Measurements from ENCODE around the gene LARGE1. TPM values are rescaled to one million over a fixed set of nuclear protein-coding genes. Genes with fewer than 3 reads are reported as not detected.

Gene LARGE1
- total RNA-seq, 1 experiment from 2014 or later, result 1.0 TPM

DNA sequence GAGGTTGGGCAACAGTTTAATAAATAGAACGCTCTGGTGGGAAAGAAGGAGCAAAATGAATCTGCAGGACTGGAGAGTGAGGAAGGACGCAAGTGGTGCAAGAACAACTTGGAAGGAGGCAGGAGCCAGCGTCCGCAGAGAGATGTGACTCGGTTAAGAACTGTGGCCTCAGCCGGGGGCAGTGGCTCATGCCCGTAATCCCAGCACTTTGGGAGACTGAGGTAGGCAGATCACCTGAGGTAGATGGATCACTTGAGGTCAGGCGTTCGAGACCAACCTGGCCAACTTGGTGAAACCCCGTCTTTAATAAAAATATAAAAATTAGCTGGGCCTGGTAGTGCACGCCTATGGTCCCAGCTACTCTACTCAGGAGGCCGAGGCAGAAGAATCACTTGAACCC is 319.7 kb downstream of the LARGE1 start:
- no peak for DNase-seq (ENCODE audit: low read depth)

DNA sequence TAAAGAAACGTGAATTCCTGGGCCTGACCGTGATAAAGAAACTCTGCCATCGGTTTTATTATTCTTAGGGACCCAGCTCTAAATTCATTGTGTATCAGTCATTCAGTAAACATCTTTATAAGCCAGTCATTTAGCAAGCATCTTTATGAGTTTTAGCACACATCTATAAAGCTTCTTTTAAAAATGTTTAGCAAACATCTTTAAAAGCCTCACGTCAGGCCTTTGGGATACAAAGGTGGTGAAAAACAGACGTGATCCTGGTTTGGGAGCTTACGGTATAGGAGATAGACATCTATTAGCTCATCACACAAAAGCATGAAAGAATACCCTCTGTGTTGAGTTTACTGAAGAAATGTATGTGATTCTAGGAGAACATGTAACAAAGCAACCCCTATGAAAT is 320.2 kb downstream of the LARGE1 start:
- no peak for DNase-seq (ENCODE audit: low read depth)

DNA sequence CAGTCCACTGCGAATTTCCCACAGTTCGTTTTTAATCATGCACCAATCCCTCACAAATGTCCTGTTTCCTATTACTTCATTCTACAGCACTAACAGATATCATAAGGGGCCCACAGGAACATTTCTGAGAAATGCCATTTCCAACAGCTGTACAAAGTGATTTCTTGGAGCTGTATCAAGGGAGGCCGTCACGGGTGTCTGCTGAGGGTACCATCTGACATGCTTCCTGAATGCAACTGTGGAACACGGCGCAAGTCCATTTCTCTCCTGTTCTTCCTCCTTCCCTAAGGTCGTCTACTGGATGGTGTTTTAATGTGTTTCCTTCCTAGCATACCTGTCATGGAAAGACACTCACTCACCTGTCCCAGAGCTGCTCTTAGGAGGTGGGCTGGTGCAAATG is 320.7 kb downstream of the LARGE1 start:
- no peak for DNase-seq (ENCODE audit: low read depth)

DNA sequence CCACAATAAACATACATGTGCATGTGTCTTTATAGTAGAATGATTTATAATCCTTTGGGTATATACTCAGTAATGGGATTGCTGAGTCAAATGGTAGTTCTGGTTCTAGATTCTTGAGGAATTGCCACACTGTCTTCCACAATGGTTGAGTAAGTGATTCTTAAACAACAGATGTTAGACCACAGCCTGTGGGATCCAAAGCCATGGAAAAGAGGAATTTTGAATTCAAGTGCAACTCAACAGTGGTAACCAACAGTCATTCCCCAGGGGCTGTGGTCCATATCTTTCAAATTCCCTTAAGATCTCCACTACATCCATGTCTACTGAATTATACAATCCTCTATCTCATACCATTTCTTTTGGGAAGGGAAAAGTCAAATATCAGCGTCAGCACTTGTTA is 321.5 kb downstream of the LARGE1 start:
- DNase-seq (ENCODE audit: low read depth), result no peak

DNA sequence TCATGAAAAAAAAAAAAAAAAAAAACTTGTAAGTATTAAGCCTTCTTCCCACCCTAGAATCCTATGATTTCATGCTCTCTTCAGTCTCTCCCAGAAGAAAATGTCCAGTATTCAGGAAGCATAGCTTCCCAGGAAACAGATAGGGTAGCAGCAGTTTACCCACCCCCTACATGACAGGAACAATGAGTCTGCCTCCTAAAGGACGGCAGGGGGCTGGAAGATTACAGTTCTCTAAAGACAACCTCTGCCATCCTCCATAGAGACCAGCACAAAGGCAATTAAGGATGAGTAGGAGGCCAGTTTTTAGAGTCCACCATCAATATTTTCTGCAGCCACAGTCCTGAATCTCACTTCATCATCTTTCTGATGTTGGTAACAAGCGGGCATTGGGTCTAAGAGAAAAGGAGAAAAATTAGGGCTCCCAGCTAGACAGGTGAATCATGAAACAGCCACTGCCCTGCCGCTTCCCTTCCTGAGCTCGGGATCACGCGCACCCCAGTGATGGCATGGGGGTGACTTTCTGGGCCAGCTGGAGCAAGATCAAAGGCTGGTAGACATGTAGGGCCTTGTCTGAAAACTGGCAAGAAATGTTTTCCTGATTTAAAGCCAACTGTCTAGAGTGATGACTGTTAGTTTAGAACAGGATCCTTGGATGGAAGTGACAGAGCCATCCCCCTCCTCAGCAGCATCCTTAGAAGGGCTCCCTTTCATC is 322.8 kb downstream of the LARGE1 start:
- no peak for DNase-seq (ENCODE audit: low read depth)

DNA sequence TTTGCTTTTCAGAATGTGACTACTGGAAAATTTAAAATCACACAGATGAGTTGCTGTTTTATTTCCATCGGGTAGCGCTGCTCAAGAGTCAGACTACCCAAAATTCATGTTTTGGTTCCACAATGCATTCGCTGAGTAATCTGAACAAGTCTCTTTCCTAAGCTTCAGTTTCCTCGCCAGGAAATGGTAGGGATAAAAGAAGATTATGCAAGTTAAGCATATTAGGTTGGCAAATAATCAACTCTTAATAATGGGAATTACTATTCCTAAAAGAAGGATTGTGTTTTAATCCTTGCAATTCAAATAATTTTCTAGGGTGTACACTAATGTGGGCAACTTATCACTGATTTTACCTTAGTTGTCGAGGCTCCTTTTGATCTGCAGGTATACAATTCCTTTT is 326.5 kb downstream of the LARGE1 start:
- DNase-seq (ENCODE audit: low read depth), result no peak

DNA sequence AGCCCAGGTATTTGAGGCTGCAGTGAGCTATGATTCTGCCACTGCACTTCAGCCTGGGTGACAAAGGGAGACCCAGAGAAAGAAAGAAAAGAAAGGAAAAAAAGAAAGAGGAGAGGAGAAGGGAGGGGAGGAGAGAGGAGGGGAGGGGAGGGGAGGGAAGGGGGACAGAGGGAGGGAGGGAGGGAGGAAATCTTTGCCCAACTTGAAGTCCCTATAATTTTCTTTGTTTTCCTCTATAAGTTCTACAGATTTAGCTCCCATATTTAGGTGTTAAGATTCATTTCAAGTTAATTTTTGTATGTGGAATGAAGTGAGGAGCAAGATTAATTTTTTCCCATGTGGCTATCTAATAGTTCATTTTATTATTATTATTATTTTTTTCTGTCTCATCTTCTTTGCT is 328.3 kb downstream of the LARGE1 start:
- DNase-seq (ENCODE audit: low read depth), result no peak

DNA sequence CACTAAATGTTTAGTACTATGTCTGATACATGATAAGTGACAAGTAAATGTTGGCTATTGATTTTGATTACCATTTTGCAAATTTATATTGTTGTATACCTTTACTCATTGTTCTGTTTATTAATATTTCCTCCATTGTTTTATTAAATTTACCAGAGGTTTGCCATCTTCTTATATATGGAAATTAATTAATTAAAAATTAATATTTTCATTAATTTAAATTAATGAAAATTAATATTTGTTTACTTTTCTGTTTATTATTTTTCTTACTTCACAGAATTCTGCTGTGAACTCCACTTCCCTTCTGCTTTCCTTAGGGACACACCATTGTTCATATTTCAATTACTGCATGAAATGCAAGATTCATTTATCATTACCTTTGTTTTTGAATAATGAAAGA is 331.0 kb downstream of the LARGE1 start:
- DNase-seq (ENCODE audit: low read depth), result no peak

DNA sequence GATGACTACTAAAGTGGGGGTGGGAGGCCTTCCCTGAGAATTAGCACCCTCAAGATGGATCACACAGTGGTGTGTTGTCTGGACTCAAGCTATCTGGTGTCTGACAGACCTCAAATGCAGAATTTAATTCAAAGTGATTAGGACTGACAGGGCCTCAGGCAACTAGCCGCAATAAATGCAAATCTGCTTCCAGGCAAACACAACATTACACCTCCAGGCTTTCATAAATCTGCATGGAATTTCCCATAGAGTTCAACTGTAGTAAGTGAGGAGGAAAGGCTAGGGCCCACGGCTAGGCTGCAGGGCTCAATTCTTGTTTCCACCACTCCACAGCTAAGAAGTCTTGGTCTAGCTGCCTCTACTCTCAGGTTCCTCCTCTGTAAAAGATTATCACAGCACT is 331.4 kb downstream of the LARGE1 start:
- DNase-seq (ENCODE audit: low read depth), result no peak

DNA sequence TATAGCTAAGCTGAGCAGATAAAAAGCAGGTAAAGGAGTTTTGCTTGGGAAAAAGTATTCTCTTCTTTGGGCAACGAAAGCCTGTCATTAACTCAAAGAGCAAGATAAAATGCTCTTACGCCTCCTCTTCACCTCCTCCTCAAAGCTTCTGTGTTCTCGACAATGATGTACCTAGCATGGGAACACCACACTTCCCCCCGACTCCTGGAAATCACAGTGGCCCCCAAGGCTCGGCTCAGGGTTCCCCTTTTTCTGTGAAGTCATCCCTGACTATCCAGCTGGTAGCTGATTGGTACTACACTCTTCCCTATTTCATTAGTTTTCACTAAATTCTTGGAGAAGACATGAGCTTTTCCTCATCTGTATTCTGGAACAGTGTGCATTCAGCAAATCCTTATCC is 336.1 kb downstream of the LARGE1 start:
- no peak for DNase-seq (ENCODE audit: low read depth)

DNA sequence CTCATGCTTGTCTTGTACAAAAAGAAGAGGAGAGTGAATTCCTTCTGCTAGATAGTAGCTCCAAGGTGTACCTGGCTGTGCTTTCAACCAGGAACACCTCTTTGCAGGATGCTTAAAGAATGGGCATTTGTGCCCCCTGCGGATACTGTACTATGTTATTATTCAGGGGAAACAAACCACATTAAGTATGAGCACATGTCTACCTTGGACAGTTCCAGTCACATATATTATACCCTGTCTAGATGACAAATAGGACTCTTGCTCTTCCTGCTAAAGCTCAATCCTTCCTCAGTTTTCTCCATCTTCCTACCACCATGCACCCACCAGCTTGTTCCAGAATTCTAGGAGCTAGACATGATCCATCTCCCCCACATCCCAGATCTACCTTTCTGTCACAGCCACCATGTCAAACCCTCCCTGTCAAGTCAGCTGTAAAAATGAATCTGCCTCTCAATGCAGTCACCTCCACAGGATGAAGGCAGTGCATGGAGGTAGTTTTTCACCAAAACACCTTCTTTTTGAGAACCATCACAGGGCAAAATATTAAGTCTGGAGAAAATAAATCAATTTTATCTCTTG is 337.4 kb downstream of the LARGE1 start:
- no peak for DNase-seq (ENCODE audit: low read depth)

DNA sequence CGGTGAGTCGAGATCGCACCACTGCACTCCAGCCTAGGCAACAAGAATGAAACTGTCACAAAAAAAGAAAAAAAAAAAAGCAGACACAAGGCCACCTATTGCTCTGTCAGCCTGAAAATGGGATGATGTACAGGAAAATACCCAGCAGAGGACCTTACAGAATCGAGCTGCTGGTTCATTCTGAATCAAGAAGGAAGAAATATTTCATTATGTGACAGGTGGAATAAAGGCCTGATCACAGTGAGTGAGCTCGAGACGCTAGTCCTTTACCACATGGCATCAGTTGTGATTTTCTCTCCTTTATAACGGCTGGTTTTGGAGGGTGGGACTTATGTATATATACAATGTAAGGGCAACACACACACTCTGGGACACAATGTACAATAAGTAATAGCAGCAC is 340.0 kb downstream of the LARGE1 start:
- DNase-seq (ENCODE audit: low read depth), result no peak

DNA sequence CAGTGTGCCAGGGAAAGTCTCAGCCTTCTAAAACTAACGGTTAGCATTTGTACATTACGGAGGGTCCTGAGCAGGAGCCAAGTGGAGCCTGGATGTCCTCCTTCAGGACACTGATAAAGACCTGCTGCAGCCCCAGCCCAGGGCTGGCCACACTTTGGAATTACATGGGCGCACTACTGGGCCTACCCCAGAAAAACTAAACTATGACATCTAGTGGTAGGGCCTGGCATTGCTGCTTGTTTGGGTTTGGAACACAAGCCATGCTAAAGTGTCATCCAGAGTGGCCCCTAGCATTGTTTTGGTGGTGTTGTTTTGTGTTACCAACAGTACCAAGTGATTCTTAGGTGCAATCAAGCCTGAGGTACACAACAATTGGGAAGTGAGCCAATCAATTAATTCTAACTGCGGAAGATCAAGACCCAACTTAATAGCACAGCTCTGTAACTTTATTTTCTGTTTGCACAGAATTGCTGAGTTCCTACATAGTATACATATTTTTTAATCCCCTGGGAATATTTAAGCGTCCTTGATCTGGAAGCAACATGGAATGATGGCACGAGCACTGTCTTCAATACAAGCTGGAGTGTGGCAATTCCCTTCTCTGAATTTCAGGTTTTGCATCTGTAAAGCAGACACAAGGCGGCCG is 340.7 kb downstream of the LARGE1 start:
- DNase-seq (ENCODE audit: low read depth), result peak; percentile 25

DNA sequence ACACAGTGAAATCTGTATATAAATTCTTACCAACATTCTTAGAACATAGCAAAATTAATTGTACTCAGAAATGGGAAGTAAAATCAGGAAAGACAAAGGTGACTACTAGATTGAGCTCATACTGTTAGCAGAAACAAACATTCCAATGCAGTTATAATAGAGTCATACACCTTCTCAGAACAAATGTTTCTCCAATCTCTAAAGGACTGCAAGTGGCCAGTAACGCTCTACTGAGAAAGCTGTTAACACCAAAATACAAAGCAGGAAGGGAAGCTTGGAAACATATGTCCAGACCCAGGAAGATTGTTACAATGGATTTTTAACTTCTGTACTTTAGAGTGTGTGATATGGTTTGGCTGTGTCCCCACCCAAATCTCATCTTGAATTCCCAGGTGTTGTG is 341.5 kb downstream of the LARGE1 start:
- no peak for DNase-seq (ENCODE audit: low read depth)

DNA sequence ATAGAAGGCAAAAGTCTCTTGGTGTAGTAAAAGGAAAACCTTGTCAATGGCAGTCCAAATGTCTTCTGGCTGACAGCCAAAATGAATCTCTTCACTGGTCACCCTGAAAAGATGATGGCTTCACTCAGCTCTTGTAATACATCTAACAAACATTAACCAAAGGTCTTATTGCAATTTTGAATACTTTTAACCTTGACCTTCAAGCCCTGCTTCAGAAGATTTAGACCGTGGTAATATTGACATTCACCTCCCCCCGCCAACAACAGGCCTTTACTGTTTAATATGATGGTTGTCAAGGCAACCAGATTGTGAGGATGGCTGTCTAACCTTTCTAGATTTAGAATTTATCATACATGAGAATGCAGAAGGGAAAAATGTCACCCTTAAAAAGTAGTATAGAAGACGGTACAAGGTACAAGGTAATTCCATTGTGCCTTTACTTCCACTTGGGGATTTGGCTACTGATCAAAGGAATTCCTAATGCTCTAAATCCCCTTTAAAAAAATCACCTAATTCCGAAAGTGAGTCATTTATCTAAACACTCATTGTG is 342.3 kb downstream of the LARGE1 start:
- DNase-seq (ENCODE audit: low read depth), result no peak

DNA sequence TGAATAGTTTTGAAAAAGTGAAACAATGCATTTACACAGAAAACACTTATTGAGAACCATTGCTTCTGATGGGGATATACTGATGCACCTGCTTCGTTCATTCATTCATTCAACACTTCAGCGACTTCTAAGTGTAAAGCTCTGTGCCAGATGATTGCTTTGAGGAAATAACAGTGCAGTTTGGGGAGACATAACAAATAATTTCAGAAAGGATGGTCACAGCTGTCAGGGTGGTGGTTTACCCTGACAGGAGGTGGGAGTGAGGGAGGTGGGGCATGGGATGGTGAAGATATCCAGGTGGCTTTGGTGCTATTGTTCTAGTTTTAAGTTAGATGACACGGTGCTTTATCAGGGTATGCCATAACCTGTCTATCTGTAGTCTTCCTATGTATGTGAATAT is 344.1 kb downstream of the LARGE1 start:
- no peak for DNase-seq (ENCODE audit: low read depth)

DNA sequence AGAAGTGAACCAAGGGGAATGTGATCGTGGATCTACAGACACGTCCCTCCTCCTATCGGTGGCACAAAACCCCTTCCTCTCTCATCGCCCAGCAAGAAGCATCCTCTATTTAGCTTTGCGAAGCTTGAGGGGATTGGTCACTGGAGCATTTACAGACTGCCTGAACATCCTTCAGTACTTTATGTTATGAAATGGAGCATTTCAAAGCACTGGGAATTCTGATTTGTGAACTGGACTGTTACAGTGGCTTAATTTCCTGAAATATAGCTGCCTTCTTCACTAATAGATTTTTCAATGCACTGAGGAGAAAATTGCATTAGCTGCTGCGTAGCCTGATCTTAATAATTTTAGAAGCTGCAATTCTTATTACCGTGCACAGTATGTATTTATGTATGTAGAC is 344.5 kb downstream of the LARGE1 start:
- DNase-seq (ENCODE audit: low read depth), result no peak

DNA sequence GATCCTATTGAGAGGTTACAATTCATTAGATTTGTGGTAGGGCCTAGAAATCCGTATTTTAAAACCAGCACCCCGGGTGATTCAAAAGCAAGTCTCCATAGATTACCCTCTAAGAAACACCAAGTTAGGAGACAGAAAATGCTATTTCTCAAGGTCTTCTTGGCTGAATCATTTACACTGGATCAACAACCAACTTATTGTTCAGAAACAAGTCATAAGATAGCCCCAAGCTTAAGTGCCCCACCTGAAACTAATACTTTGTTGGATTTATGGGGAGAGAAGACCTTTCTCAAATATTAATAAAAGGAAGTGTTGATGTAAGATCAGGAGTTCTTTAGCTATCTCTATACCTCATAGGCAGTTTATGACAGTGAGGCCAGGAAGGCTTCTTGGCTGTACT is 345.2 kb downstream of the LARGE1 start:
- DNase-seq (ENCODE audit: low read depth), result no peak

DNA sequence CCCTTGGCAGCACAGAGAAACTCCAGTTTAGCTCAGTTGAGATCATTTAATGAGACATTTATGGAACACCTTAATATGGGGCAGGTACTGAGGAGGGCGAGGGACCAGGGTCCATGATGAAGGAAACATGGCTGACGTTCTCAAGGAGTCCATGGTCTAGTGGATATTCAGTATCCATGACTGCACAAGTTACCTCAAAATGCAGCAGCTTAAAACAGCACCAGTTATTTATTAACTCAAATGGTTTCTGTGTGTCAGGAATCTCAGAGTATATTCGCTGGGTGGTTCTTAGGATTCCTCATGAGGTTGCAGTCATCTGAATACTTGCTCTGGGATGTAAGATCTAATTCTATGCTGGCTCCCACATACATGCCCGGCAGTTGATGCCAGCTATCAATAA is 346.8 kb downstream of the LARGE1 start:
- DNase-seq (ENCODE audit: low read depth), result no peak

DNA sequence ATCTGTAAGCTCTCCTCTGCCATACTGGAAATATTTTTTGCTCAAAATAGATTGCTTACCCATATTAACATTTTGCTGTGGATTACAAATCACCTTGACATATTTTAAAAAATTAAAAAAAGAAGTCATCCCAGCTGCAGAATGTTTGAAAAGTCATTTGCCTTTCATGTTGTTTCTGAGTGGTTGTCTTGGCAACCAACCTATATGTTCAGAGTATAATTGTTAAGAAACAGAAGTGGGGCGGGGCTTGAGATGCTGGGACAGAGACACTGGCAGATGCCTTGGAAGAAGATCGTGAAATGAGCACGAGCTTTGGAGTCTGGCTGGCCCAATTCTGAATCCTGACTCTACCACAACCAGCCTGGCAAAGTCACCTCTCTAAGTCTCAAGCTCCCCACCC is 348.2 kb downstream of the LARGE1 start:
- no peak for DNase-seq (ENCODE audit: low read depth)

DNA sequence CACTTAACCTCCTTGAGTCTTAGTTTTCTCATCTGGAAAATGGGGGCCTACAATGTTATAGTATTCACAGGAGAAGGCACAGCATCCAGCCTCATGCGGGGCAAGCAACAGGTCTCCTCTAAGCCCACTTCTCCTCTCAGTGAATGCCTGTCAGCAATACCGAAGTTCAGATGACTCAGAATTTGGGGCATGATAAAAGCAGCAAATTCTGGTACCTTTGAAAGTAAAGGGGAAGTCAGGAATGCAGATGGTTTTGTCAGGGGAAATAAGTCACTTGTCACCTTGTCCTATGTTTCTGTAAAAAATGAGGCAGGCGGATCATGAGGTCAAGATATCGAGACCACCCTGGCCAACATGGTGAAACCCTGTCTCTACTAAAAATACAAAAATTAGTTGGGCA is 350.2 kb downstream of the LARGE1 start:
- DNase-seq (ENCODE audit: low read depth), result no peak

DNA sequence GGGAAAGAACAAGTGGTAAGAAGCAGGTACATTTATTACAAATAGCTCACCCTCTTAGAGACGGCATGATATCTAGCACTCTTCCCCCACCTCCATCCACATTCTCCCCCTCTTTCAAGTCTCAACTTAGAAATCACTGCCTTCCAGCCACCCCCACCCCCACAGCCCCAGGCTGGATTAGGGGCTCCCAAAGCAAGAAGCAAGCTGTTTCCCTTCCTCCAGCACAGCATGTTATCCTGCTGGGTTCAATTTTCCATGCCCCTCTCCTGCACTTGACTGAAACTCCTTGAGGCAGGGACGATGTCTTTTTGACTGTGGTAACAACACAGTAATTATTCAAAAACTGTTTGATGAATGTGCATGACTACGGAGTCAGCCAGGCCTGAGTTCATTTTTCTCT is 350.7 kb downstream of the LARGE1 start:
- no peak for DNase-seq (ENCODE audit: low read depth)

DNA sequence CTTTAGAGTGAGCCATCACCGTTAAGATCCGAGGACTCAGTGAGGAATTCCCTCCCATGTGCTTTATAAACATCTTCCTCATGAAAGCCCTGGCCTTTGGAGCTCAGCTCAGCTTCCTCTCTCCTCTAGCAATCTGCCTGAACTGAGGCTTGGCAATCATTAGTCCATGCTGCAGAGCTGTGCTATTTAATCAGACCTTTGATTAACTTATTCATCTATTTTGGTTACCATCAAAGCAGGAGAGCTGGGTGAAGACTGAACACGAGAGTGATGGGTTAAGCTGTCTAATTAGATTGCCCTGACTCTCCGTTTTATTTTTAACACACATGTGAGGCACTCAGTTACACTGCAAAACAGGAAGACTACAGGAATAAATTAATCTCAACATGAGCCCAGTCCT is 351.3 kb downstream of the LARGE1 start:
- no peak for DNase-seq (ENCODE audit: low read depth)
